Ovary (tissue), 3 donors: ENCODE results near the gene IQGAP1.

Experiments
- CTCF ChIP-seq, 3 donors: fragments of 450-650 bp in 2 of 3; fragments of 200-600 bp in 1 of 3; IDR thresholded peaks; one replicate each; pipeline versions ENCODE4 v1.5.1 to v1.8.0; 2016 to 2022; ENCODE audit warnings: antibody characterized with exemption in 3 of 3, mild to moderate bottlenecking in 1 of 3
- EP300 ChIP-seq: sonication (generic); formaldehyde crosslinking; IDR thresholded peaks from one replicate; pipeline ENCODE4 v1.6.1; 2017; ENCODE audit warnings: antibody characterized with exemption
- POLR2A ChIP-seq: fragments of 450-650 bp; IDR thresholded peaks from one replicate; pipeline ENCODE4 v1.6.1; 2017; ENCODE audit warnings: antibody characterized with exemption, mild to moderate bottlenecking, moderate library complexity
- donor health status: DM: no; HTN: no; CAD: no.

GRCh38 chr15:90540768-90541167, 152.7 kb downstream of the IQGAP1 start:
- TF ChIP-seq CTCF (IDR thresholded peaks at IDR 0.05) (no peak), POLR2A (no peak), EP300 (no peak)
